GM18517 (cell line): ENCODE results near the gene LOXL1.

Experiments
- ATAC-seq: cut with Tn5 transposase; IDR thresholded peaks from one replicate; pipeline ENCODE4 v1.9.1; 2021; ENCODE audit warnings: mild to moderate bottlenecking, moderate library complexity; ENCODE audit not compliant: unreplicated experiment

LOXL1 gene

GRCh38 chr15:73899197-73900094, 26.8 kb upstream of the LOXL1 start:
- no peak for ATAC-seq

GRCh38 chr15:73900095-73900712, 26.1 kb upstream of the LOXL1 start:
- ATAC-seq, result no peak

- ATAC-seq, result no peak
Observed at GRCh38 chr15:73901126-73901810, 25.0 kb upstream of the LOXL1 start.

- ATAC-seq, result no peak
Observed at GRCh38 chr15:73902121-73903020, 23.9 kb upstream of the LOXL1 start.

GRCh38 chr15:73904026-73904815, 22.0 kb upstream of the LOXL1 start:
- no peak for ATAC-seq

GRCh38 chr15:73905225-73905827, 20.9 kb upstream of the LOXL1 start:
- no peak for ATAC-seq

GRCh38 chr15:73906346-73907034, 19.8 kb upstream of the LOXL1 start:
- no peak for ATAC-seq

GRCh38 chr15:73907035-73907408, 19.2 kb upstream of the LOXL1 start:
- no peak for ATAC-seq

GRCh38 chr15:73908030-73908821, 18.0 kb upstream of the LOXL1 start:
- ATAC-seq, result no peak

- no peak for ATAC-seq
Observed at GRCh38 chr15:73908822-73909122, 17.5 kb upstream of the LOXL1 start.

GRCh38 chr15:73909651-73910050, 16.6 kb upstream of the LOXL1 start:
- ATAC-seq, result no peak

GRCh38 chr15:73910522-73911303, 15.5 kb upstream of the LOXL1 start:
- no peak for ATAC-seq

GRCh38 chr15:73912030-73912596, 14.1 kb upstream of the LOXL1 start:
- no peak for ATAC-seq

GRCh38 chr15:73914145-73914544, 12.1 kb upstream of the LOXL1 start:
- no peak for ATAC-seq

- no peak for ATAC-seq
Observed at GRCh38 chr15:73915082-73915481, 11.2 kb upstream of the LOXL1 start.

- ATAC-seq, result no peak
Observed at GRCh38 chr15:73918784-73919183, 7.5 kb upstream of the LOXL1 start.

GRCh38 chr15:73919706-73920105, 6.6 kb upstream of the LOXL1 start:
- ATAC-seq, result no peak
